Skin epidermis (tissue), 12 donors: ENCODE measurements around the gene DENND1B.

ENCODE experiments used
- H3K27ac ChIP-seq, 21 experiments: fragments of 200-600 bp; sonication (generic) in 11 of 21; one replicate each; pipeline ENCODE4 v1.5.0; 2020; ENCODE audit warnings: mild to moderate bottlenecking in 3 of 21, inconsistent platforms in 2 of 21, moderate library complexity in 2 of 21
- H3K4me3 ChIP-seq, 7 experiments: fragments of 200-600 bp; sonication (generic) in 2 of 7; one replicate each; pipeline ENCODE4 v1.5.0; 2020; ENCODE audit warnings: inconsistent platforms in 2 of 7, mild to moderate bottlenecking in 2 of 7, moderate library complexity in 1 of 7

Gene DENND1B

DNA sequence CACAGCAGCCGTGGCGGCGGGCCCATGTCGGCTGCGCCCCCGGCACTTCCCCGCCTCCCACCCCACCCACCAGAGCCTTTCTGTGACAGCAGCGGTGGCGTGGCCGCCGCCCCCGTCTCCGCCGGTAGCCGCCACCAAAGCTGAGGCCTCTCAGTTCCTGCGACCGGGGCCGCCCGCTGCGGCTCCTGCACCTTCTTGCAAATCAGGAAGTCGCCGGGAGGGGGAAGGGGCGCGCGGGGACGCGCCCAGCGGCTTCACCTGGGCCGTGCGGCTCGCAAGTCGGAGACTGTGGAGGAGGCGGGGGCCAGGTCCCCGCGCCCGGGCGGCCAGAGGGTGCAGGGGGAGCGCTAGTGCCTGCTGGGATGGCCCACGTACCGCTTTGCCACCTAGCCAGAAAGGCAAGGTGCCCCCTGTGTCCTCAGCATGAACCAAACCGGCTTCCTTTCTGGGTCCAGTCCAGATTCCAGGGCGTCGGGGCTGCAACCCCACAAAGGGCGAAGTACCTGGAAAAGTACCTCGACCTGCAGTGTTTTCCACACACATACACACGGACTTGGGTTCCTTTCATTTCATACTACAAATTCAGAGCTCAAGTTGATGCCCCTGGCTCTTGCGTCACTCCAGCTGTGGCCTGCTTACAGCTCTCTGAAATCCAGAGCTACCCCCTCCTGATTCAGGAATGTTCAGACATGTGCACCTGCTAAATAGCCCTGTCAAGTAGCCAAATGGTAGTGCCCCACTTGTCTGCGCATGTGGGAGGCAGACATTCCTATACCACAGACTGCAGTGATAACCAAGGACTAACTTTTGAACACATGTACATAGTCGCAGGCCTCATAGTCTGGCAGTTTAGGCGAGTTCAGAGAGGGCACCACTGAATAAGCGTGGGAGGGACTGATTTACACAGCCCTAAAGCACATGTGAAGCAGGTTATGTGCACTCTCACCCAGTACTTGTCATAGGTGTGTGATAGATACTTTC lies at the start of gene DENND1B:
TSS of gene DENND1B (minus strand) at position 199 of the 981 bp plus-strand sequence. CDS start 325 bp downstream, outside the sequence.
- peak within 1 kb of the TSS; percentile 61 to 93 (median 76) for H3K4me3 ChIP-seq
- peak within 1 kb of the TSS; percentile 79 to 98 (median 93) for H3K27ac ChIP-seq

GRCh38 chr1:197814306-197814705 lies 39.0 kb upstream of the DENND1B start:
- no peak overlapping the region for H3K4me3 ChIP-seq
- H3K27ac ChIP-seq, result no peak overlapping the region

GRCh38 chr1:197813741-197814140 lies 38.5 kb upstream of the DENND1B start:
- Histone ChIP-seq H3K4me3 (no peak overlapping the region), H3K27ac (no peak overlapping the region)

DNA sequence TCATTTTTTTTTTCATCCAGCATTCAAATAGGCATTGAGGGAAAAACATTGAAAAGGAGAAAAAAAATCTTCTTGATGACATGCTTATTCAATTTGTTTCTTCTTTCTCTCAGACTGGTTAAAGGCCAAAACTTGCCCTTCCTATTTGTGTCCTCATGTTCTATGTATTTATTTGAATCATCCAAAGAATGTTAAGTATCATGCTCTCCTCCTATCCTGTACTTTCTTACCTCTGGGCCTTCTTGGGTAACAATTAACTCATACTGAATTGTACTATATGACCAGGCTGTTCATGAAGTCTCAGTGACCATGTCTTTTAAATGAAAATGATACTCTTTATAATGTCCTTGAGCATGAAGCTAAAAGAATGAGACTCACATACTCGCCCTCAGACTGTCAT lies 36.5 kb upstream of the DENND1B start:
- Histone ChIP-seq H3K27ac (no peak overlapping the region), H3K4me3 (no peak overlapping the region)

- Histone ChIP-seq H3K27ac (no peak overlapping the region), H3K4me3 (no peak overlapping the region)
These were observed 35.5 kb upstream of the DENND1B start for GRCh38 chr1:197810812-197811211.

GRCh38 chr1:197808880-197809279 lies 33.6 kb upstream of the DENND1B start:
- H3K4me3 ChIP-seq, result no peak overlapping the region
- no peak overlapping the region for H3K27ac ChIP-seq

- no peak overlapping the region for H3K27ac ChIP-seq
- no peak overlapping the region for H3K4me3 ChIP-seq
These were observed 32.6 kb upstream of the DENND1B start for GRCh38 chr1:197807739-197808453.

DNA sequence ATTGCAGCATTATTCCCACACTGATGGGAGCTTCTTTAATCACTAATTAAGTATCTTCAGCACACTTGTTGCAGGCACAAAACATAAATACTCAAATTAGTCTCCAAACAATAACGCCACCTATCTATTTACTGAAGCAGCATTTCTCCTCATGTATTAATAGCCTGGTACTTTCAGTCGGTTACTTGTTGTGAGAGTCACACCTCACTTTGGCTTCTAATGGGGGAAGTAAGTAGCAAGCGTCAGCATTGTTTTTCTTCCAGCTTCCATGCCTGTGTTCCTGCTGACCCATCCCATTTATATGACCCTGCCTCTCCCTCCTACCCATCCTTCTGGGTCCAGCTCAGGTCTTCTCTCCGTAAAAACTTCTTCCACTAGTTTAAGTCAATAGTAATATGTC lies 31.9 kb upstream of the DENND1B start:
- H3K4me3 ChIP-seq, result no peak overlapping the region
- no peak overlapping the region for H3K27ac ChIP-seq

DNA sequence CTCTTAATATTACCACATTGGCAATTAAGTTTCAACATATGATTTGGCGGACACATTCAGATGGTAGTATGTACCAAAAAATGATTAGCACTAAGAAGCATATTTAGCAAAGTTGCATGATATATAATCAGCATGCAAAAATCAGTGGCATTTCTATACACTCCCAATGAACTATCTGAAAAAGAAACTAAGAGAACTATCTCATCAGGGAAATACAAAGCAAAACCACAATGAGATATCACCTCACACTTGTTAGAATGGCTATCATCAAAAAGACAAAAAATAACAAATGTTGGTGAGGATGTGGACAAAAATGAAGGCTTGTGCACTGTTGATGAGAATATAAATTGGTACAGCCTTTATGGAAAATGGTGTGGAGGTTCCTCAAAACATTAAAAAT lies 31.4 kb upstream of the DENND1B start:
- Histone ChIP-seq H3K27ac (no peak overlapping the region), H3K4me3 (no peak overlapping the region)

DNA sequence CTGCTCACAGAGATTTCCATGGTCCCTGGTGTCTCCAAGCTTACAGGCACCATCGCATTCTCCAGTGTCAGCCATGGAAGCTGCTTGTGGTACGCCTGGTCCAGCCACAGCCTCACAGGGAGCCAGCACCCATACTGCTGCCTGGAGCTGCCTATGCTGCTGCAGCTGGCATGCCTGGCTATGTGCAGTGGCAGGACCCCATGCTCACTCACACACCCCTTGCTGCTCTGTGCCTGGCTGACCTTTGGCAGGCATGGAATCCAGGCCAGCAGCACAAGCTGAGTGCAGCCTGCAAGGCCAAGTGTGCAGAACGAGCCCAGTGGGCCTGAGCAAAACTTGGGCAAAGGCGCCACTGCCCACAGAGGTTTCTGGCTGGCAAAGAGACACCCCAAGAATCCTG lies 26.4 kb upstream of the DENND1B start:
- Histone ChIP-seq H3K27ac (no peak overlapping the region), H3K4me3 (no peak overlapping the region)

DNA sequence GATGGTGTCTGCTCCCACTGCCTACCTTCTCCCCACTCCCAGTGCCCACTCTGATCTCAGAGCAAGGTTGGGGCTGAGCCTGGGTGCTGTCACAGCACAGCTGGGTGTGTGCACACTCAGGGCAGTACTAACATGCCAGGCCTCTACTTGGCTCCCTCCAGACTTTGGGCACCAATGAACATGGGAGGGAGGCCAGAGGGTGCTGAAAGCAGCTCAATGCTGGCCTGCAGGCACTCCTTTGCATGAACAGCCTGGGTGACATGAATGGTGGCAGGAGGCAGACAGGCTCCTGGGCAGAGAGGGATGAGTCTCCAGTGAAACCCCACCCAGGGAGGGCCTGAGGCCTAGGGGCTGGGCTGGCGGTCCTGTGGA lies 25.8 kb upstream of the DENND1B start:
- H3K27ac ChIP-seq, result no peak overlapping the region
- H3K4me3 ChIP-seq, result no peak overlapping the region

DNA sequence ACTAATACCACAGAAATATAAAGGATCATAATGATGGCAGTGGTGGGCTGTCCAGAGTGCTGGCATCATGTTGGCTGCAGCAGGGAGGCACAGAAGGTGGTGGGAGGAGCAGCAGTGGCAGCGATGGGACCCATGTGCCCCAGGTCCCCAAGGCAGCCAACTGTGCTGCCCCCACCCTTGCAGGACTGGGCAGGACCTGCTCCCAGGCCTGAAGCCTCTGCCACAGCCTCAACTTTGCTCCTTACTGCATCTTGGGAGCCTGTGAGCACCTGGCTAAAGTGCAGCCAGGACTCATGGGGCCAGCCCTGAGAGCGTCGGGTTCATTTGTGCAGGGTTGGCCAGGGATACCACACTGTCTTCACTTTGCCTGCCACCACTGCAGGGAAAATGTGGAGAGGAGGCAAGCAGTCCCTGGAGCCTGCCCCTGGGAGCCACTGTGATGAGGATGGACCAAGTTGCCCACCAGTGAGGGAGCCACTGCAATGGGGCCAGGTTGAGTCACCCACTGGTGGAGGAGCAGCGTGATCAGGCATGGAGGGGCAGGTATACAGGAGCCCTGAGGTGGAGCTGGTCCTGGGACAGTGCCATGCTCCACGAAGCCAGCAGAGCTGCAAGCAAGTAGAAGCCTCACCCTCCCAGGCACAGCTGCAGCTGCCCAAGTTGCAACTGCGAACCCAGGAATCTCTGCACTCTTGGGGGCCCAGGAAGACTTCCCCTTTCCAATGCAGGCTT lies 25.3 kb upstream of the DENND1B start:
- Histone ChIP-seq H3K27ac (no peak overlapping the region), H3K4me3 (no peak overlapping the region)

DNA sequence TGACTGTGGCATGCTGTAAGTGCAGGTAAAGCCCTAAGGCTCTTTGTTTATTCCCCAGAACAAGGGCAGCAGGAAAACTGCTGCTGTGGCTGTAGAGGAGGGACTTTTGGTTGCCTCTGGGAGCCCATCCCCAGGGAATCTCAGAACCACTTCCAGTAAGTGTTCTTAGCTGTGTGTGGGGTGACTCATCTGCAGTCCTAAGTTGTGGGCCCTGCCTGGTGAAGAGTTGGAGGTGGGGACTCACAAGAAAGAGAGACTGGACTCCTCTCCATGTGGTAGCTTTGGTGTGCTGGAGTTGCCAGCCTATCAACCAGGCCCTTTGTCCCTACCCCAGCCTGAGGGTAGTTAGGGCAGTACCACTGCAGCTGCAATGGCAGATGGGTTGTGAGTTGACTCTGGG lies 24.0 kb upstream of the DENND1B start:
- Histone ChIP-seq H3K4me3 (no peak overlapping the region), H3K27ac (no peak overlapping the region)

- Histone ChIP-seq H3K4me3 (no peak overlapping the region), H3K27ac (no peak overlapping the region)
These were observed 23.2 kb upstream of the DENND1B start for GRCh38 chr1:197798492-197798891.

GRCh38 chr1:197797010-197797409 lies 21.7 kb upstream of the DENND1B start:
- no peak overlapping the region for H3K4me3 ChIP-seq
- no peak overlapping the region for H3K27ac ChIP-seq

DNA sequence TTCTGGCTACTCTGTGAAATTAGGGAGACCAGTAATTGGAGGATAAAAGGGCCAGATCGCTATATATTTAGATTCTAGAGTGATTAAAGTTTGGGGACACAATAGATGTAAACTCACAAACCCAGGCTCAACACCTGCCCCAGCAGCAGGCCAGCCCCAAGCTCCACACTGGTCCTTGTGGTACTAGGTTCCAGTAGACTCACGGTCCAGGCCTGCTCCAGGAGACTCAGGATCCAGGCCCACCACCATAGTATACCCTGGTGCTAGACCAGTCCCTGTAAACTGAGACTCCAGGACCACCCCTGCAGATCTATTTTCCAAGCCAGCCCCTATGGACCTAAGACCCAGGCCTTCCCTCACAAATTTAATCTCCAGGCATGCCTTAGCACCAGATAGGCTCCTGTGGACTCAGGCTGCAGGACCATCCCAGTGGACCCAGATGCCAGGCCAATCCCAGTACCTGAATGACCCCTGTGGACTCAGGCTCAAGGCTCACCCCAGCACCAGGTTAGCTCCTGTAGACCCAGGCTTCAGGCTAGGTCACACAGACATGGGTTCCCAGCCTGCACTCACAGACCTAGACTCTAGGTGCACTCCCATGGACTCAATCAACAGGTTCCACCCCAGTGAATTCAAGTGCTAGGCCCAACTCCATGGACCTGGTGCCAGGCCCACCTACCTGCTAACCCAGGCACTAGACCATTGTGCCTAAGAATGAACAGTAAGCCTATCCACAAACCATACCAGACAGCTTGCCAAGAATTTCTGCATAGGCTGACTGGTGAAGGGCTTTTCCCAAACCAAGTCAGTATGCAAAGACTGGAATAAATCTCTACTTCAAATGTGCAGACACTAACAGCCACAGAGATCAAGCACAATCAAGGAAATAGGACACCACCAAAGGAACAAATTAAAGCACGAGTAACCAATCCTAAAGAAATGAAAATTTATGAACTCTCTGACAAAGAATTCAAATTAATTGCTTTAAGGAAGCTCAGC lies 13.8 kb upstream of the DENND1B start:
- H3K4me3 ChIP-seq, result no peak overlapping the region
- no peak overlapping the region for H3K27ac ChIP-seq

GRCh38 chr1:197787623-197788536 lies 12.6 kb upstream of the DENND1B start:
- H3K27ac ChIP-seq, result no peak overlapping the region
- no peak overlapping the region for H3K4me3 ChIP-seq

DNA sequence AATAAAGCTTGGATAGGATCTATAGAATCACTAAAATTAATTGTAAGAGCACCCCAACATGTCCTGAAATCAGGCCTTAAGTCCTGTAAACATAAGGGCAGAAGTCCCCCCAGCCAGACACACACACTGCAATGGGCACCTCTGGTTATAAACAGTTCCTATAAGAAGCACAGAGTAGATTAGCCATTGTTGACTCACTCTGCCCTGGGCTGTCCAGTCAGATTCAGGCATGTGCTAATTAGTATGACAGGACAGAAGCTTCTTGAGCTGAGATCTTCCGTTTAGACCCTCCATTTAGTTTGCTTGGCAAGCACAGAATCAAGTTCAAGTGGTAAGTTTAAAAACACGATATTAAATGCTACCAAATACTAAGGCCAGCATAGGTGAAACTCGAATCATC lies 11.8 kb upstream of the DENND1B start:
- Histone ChIP-seq H3K27ac (no peak overlapping the region), H3K4me3 (no peak overlapping the region)
